ENCODE measurements around the gene GAA. TPM values are rescaled to one million over a fixed set of nuclear protein-coding genes. Genes with fewer than 3 reads are reported as not detected.

Gene GAA
- total RNA-seq, 1 donor from 2014 or later, result 15.2 TPM

DNA sequence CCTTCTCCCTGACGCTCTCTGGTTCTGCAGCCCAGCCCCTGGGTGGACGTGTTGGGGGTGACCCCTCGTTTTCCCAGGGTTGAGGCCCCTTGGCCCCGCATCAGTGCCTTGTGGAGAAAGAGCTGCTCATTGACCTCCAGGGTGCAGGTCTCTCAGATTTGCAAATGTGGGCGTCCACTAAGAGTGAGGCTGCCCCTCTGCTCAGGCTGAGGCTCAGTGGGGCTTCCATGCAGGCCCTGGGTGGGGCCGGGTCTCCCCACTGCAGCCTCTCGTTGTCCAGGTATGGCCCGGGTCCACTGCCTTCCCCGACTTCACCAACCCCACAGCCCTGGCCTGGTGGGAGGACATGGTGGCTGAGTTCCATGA, 9.0 kb downstream of the GAA start:
- H4K20me1 ChIP-seq (ENCODE audit: low read depth), result no peaks in the 10 kb centered on the region
- peaks cover 9% of the 10 kb centered on the region for H3K9me3 Mint-ChIP-seq
- no peaks in the 10 kb centered on the region for H3K36me3 ChIP-seq
- no peaks in the 10 kb centered on the region for H3F3A ChIP-seq (ENCODE audit: low read depth)
- DNase-seq (ENCODE audit: low spot score), result no peak
- H3K27me3 Mint-ChIP-seq (ENCODE audit: insufficient read depth, low read depth), result peaks cover 3% of the 10 kb centered on the region
- no peak overlapping the region for H3K27ac Mint-ChIP-seq
- no peak overlapping the region for H3K27ac ChIP-seq
- no peaks in the 10 kb centered on the region for H3K27me3 ChIP-seq
- H3K4me1 Mint-ChIP-seq, result peaks cover 5% of the 10 kb centered on the region
- H3K79me2 ChIP-seq (ENCODE audit: low read depth), result no peaks in the 10 kb centered on the region
- peaks cover 18% of the 10 kb centered on the region for H3K36me3 Mint-ChIP-seq
- H3K9me3 ChIP-seq (ENCODE audit: low read depth), result no peaks in the 10 kb centered on the region
- H2AFZ ChIP-seq (replicated peaks), result no peak overlapping the region
- no peak overlapping the region for H3K4me3 ChIP-seq
- TF ChIP-seq EZH2 (IDR thresholded peaks at IDR 0.05), result no peak
- TF ChIP-seq EZH2phosphoT487 (IDR thresholded peaks at IDR 0.05), result no peak
- TF ChIP-seq, protein P1, sequence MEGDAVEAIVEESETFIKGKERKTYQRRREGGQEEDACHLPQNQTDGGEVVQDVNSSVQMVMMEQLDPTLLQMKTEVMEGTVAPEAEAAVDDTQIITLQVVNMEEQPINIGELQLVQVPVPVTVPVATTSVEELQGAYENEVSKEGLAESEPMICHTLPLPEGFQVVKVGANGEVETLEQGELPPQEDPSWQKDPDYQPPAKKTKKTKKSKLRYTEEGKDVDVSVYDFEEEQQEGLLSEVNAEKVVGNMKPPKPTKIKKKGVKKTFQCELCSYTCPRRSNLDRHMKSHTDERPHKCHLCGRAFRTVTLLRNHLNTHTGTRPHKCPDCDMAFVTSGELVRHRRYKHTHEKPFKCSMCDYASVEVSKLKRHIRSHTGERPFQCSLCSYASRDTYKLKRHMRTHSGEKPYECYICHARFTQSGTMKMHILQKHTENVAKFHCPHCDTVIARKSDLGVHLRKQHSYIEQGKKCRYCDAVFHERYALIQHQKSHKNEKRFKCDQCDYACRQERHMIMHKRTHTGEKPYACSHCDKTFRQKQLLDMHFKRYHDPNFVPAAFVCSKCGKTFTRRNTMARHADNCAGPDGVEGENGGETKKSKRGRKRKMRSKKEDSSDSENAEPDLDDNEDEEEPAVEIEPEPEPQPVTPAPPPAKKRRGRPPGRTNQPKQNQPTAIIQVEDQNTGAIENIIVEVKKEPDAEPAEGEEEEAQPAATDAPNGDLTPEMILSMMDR (IDR thresholded peaks at IDR 0.05), result no peak
- peaks cover 10% of the 10 kb centered on the region for H3K4me1 ChIP-seq
- no peak overlapping the region for H3K4me3 Mint-ChIP-seq
- H3K9ac ChIP-seq, result no peak overlapping the region
- H3K4me2 ChIP-seq, result no peak overlapping the region

DNA sequence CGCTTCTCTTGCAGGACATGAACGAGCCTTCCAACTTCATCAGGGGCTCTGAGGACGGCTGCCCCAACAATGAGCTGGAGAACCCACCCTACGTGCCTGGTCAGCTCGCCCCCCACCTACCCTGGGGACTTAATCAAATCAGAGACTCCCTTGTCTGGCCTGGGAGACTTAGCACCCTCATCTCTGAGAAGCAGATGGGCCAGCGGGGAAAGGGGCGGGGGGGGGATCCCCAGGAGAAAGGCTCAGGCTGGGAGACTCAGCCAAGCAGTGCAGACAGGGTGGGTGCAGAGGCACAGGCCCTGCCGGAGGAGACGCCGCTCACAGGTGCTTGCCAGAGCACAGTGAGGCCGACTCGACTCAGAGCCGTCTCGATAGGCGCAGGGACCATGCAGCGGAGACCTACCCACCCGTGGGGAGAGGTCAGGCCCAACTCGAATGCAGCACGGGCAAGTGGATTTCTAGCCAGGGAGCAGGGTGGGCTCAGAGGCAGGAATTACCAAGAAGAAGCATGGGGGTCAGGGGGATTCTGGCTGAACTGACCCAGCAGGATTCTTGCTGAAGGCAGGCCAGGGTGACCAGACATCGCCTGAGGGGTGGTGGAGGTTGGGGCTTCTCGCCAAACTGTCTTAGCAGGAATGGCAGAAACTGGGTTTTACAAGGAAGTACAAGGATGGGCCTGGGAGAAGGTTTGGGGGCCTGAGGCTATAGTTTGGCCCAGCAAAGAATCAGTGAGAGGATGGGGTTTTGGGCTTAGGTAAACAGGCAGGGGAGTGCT, 9.7 kb downstream of the GAA start:
- no peak for DNase-seq (ENCODE audit: low spot score)
- H2AFZ ChIP-seq (replicated peaks), result no peak overlapping the region
- peaks cover 20% of the 10 kb centered on the region for H3K36me3 Mint-ChIP-seq
- peaks cover 10% of the 10 kb centered on the region for H3K4me1 ChIP-seq
- TF ChIP-seq EZH2 (IDR thresholded peaks at IDR 0.05), result no peak
- no peak for TF ChIP-seq EZH2phosphoT487 (IDR thresholded peaks at IDR 0.05)
- TF ChIP-seq, protein P1 (IDR thresholded peaks at IDR 0.05), result no peak
- no peaks in the 10 kb centered on the region for H4K20me1 ChIP-seq (ENCODE audit: low read depth)
- H3K27me3 Mint-ChIP-seq (ENCODE audit: insufficient read depth, low read depth), result no peaks in the 10 kb centered on the region
- H3K4me3 ChIP-seq, result no peak overlapping the region
- H3K79me2 ChIP-seq (ENCODE audit: low read depth), result no peaks in the 10 kb centered on the region
- H3K4me3 Mint-ChIP-seq, result no peak overlapping the region
- H3K27ac ChIP-seq, result no peak overlapping the region
- H3K27ac Mint-ChIP-seq, result peak overlapping the region; percentile 85
- no peak overlapping the region for H3K4me2 ChIP-seq
- H3K9me3 ChIP-seq (ENCODE audit: low read depth), result no peaks in the 10 kb centered on the region
- H3K9me3 Mint-ChIP-seq, result peaks cover 11% of the 10 kb centered on the region
- no peak overlapping the region for H3K9ac ChIP-seq
- no peaks in the 10 kb centered on the region for H3F3A ChIP-seq (ENCODE audit: low read depth)
- H3K4me1 Mint-ChIP-seq, result peaks cover 4% of the 10 kb centered on the region
- H3K36me3 ChIP-seq, result no peaks in the 10 kb centered on the region
- H3K27me3 ChIP-seq, result no peaks in the 10 kb centered on the region

DNA sequence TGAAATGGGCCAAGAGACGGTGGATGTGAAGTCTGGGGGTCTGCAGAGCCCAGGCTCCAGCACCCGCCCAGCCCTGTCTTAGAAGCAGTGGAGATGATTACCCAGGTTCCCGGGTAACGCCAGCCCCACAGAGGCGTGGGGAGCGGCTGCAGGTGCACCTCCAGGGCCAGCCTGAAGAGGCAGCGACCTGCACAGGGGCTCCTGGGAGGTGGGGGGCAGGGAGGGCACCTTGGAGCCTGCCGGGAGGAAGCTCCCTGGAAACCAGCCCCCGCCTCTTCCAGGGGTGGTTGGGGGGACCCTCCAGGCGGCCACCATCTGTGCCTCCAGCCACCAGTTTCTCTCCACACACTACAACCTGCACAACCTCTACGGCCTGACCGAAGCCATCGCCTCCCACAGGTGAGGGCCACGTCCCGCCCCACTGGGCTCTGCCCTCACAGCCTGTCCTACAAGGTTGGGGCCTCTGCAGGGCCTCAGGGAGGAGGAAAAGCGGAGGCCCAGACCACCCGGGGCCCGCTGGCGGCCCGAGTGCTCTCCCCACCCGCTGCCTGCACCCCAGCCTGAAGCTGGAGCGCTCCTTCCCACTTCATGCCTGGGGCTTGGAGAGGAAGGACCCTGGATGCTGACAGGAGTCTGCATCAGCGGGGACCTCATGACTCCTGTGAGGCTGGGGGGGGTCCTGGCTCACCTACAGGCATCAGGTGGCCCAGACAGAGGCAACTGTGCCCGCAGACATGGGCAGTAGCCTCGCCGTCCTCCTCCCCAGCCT, 10.5 kb downstream of the GAA start:
- no peak overlapping the region for H3K4me2 ChIP-seq
- no peaks in the 10 kb centered on the region for H3K79me2 ChIP-seq (ENCODE audit: low read depth)
- H3K27ac Mint-ChIP-seq, result peak overlapping the region; percentile 85
- TF ChIP-seq, protein P1 (IDR thresholded peaks at IDR 0.05), result peak; percentile 5
- TF ChIP-seq EZH2phosphoT487 (IDR thresholded peaks at IDR 0.05), result no peak
- no peak overlapping the region for H3K27ac ChIP-seq
- peaks cover 20% of the 10 kb centered on the region for H3K36me3 Mint-ChIP-seq
- peaks cover 11% of the 10 kb centered on the region for H3K4me1 Mint-ChIP-seq
- no peaks in the 10 kb centered on the region for H4K20me1 ChIP-seq (ENCODE audit: low read depth)
- no peak overlapping the region for H3K4me3 ChIP-seq
- peaks cover 11% of the 10 kb centered on the region for H3K9me3 Mint-ChIP-seq
- H3K36me3 ChIP-seq, result no peaks in the 10 kb centered on the region
- no peaks in the 10 kb centered on the region for H3F3A ChIP-seq (ENCODE audit: low read depth)
- no peaks in the 10 kb centered on the region for H3K9me3 ChIP-seq (ENCODE audit: low read depth)
- no peak overlapping the region for H3K9ac ChIP-seq
- peaks cover 10% of the 10 kb centered on the region for H3K4me1 ChIP-seq
- DNase-seq (ENCODE audit: low spot score), result no peak
- H3K4me3 Mint-ChIP-seq, result no peak overlapping the region
- no peaks in the 10 kb centered on the region for H3K27me3 Mint-ChIP-seq (ENCODE audit: insufficient read depth, low read depth)
- no peaks in the 10 kb centered on the region for H3K27me3 ChIP-seq
- H2AFZ ChIP-seq (replicated peaks), result no peak overlapping the region
